Astrocyte (in vitro differentiated cells and primary cell): Measurements from ENCODE around the gene VAC14. TPM values are rescaled to one million over a fixed set of nuclear protein-coding genes. Genes with fewer than 3 reads are reported as not detected.

Source experiments
- DNase-seq: peaks from one replicate; pipeline ENCODE4 v3.0.0-alpha.2; 2010; ENCODE audit warnings: low read depth
- FAIRE-seq: peaks from 2 replicates; lab custom pipeline; 2011; peaks lifted over from hg19 to GRCh38; lab: Jason Lieb, UNC
- H2AFZ ChIP-seq: 2 replicates; pipeline ENCODE4 v1.6.0; 2012; ENCODE audit warnings: low read depth, low read length, inconsistent platforms
- H3K27ac ChIP-seq: 2 replicates; pipeline ENCODE4 v1.5.1; 2011; ENCODE audit warnings: low read depth, low read length, inconsistent platforms
- H3K27me3 ChIP-seq: 2 replicates; pipeline ENCODE4 v1.6.0; 2011; ENCODE audit warnings: low read length, inconsistent platforms; ENCODE audit not compliant: insufficient read depth
- H3K36me3 ChIP-seq: 2 replicates; pipeline ENCODE4 v1.5.1; 2011; ENCODE audit warnings: low read length, inconsistent platforms; ENCODE audit not compliant: insufficient read depth
- H3K4me1 ChIP-seq: 2 replicates; pipeline ENCODE4 v1.5.1; 2011; ENCODE audit warnings: low read length, inconsistent platforms; ENCODE audit not compliant: insufficient read depth
- H3K4me2 ChIP-seq: 2 replicates; pipeline ENCODE4 v1.6.0; 2012; ENCODE audit warnings: low read length, inconsistent platforms
- H3K4me3 ChIP-seq: 2 replicates; pipeline ENCODE4 v1.5.1; 2011; ENCODE audit warnings: low read depth, mild to moderate bottlenecking, low read length, inconsistent platforms; ENCODE audit not compliant: insufficient read depth
- H3K79me2 ChIP-seq: 2 replicates; pipeline ENCODE4 v1.6.0; 2012; ENCODE audit warnings: mild to moderate bottlenecking, low read length, inconsistent platforms; ENCODE audit not compliant: insufficient read depth
- H3K9ac ChIP-seq: 2 replicates; pipeline ENCODE4 v1.6.0; 2012; ENCODE audit warnings: mild to moderate bottlenecking, low read length, inconsistent platforms
- H3K9me3 ChIP-seq: 2 replicates; pipeline ENCODE4 v1.5.1; 2012; ENCODE audit warnings: low read depth, mild to moderate bottlenecking, low read length, inconsistent platforms; ENCODE audit not compliant: insufficient read depth
- H4K20me1 ChIP-seq: 2 replicates; pipeline ENCODE4 v1.6.0; 2012; ENCODE audit warnings: low read length, inconsistent platforms; ENCODE audit not compliant: insufficient read depth
- H3K27ac Mint-ChIP-seq: one replicate; pipeline ENCODE4 v1.8.0; 2021; ENCODE audit warnings: mild to moderate bottlenecking, mixed read lengths; ENCODE audit not compliant: unreplicated experiment
- H3K27me3 Mint-ChIP-seq: one replicate; pipeline ENCODE4 v1.8.0; 2021; ENCODE audit warnings: low read depth, mixed read lengths; ENCODE audit not compliant: unreplicated experiment
- H3K36me3 Mint-ChIP-seq: one replicate; pipeline ENCODE4 v1.8.0; 2021; ENCODE audit warnings: low read depth, mixed read lengths; ENCODE audit not compliant: unreplicated experiment
- H3K4me1 Mint-ChIP-seq: one replicate; pipeline ENCODE4 v1.8.0; 2021; ENCODE audit warnings: low read depth, mixed read lengths; ENCODE audit not compliant: unreplicated experiment
- H3K4me3 Mint-ChIP-seq: one replicate; pipeline ENCODE4 v1.8.0; 2021; ENCODE audit warnings: mild to moderate bottlenecking, moderate library complexity, mixed read lengths; ENCODE audit not compliant: unreplicated experiment
- H3K9me3 Mint-ChIP-seq: one replicate; pipeline ENCODE4 v1.8.0; 2021; ENCODE audit warnings: mild to moderate bottlenecking, mixed read lengths; ENCODE audit not compliant: unreplicated experiment
- CTCF ChIP-seq: IDR thresholded peaks from 2 replicates; pipeline ENCODE4 v1.5.1; 2011; ENCODE audit warnings: low read depth, mild to moderate bottlenecking, inconsistent platforms, low read length, moderate library complexity; ENCODE audit not compliant: insufficient read depth
- EZH2 ChIP-seq: IDR thresholded peaks from 2 replicates; pipeline ENCODE4 v1.6.1; 2012; ENCODE audit warnings: mild to moderate bottlenecking, low read length, inconsistent platforms; ENCODE audit not compliant: insufficient read depth
- total RNA-seq: library from RNA; stranded (reverse); gene quantifications from 2 replicates; pipeline ENCODE4 v1.2.1, GENCODE V29; 2021

VAC14 gene
- total RNA-seq, 1 donor from 2014 or later = 27.8 TPM

DNA sequence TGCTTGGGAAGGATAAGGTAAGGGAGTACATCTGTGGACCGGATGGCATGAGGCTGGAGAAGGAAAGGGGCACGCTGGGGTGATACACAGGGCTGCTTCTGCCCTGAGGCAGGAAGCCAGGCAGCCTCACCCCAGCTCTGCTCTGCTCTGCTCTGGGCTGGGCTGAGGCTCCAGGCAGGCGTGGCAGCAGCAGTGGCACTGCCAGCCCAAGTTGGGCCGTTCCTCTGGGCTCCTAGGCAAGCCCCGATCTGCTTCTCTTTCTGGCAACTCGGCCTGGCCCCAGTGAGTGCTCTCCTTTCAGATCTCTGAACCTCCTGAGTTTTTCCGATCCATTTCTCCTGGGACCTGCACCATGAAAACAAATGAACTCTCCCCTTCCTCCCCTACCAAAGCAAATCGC lies 44.9 kb downstream of the VAC14 start:
- FAIRE-seq (no peak), DNase-seq (no peak)
- Histone ChIP-seq H3K4me3 (no peak overlapping the region), H3K79me2 (no peaks in the 10 kb centered on the region), H3K9ac (no peak overlapping the region), H4K20me1 (no peaks in the 10 kb centered on the region), H3K4me2 (no peak overlapping the region), H3K27me3 (no peaks in the 10 kb centered on the region), H2AFZ (no peak overlapping the region), H3K4me1 (peaks cover 31% of the 10 kb centered on the region), H3K27ac (no peak overlapping the region), H3K9me3 (no peaks in the 10 kb centered on the region), H3K36me3 (no peaks in the 10 kb centered on the region)
- H3K4me3 Mint-ChIP-seq = no peak overlapping the region
- no peak for TF ChIP-seq EZH2
- no peak for TF ChIP-seq CTCF
- H3K4me1 Mint-ChIP-seq = peaks cover 15% of the 10 kb centered on the region
- H3K36me3 Mint-ChIP-seq = peaks cover 29% of the 10 kb centered on the region
- H3K27me3 Mint-ChIP-seq = peaks cover 3% of the 10 kb centered on the region
- H3K27ac Mint-ChIP-seq = peak overlapping the region; percentile 12
- no peaks in the 10 kb centered on the region for H3K9me3 Mint-ChIP-seq

- H4K20me1 ChIP-seq = no peaks in the 10 kb centered on the region
- no peak overlapping the region for H2AFZ ChIP-seq
- H3K36me3 ChIP-seq = no peaks in the 10 kb centered on the region
- H3K4me3 ChIP-seq = no peak overlapping the region
- no peak for FAIRE-seq
- H3K4me1 Mint-ChIP-seq = peaks cover 15% of the 10 kb centered on the region
- H3K4me1 ChIP-seq = peaks cover 32% of the 10 kb centered on the region
- TF ChIP-seq CTCF (no peak), EZH2 (no peak)
- no peak overlapping the region for H3K27ac Mint-ChIP-seq
- no peaks in the 10 kb centered on the region for H3K9me3 Mint-ChIP-seq
- no peak overlapping the region for H3K9ac ChIP-seq
- no peaks in the 10 kb centered on the region for H3K79me2 ChIP-seq
- no peak overlapping the region for H3K4me3 Mint-ChIP-seq
- H3K27me3 ChIP-seq = no peaks in the 10 kb centered on the region
- H3K9me3 ChIP-seq = no peaks in the 10 kb centered on the region
- no peak overlapping the region for H3K27ac ChIP-seq
- DNase-seq = no peak
- H3K27me3 Mint-ChIP-seq = peaks cover 3% of the 10 kb centered on the region
- peak overlapping the region; percentile 5 for H3K4me2 ChIP-seq
- peaks cover 26% of the 10 kb centered on the region for H3K36me3 Mint-ChIP-seq
Observed at GRCh38 chr16:70754851-70755600, 45.9 kb downstream of the VAC14 start.

- Histone ChIP-seq H3K36me3 (no peaks in the 10 kb centered on the region), H3K27me3 (no peaks in the 10 kb centered on the region), H3K4me2 (peak overlapping the region; percentile 5), H3K9me3 (no peaks in the 10 kb centered on the region), H3K79me2 (no peaks in the 10 kb centered on the region), H3K9ac (no peak overlapping the region), H2AFZ (no peak overlapping the region), H3K4me1 (peaks cover 30% of the 10 kb centered on the region), H4K20me1 (no peaks in the 10 kb centered on the region), H3K27ac (no peak overlapping the region), H3K4me3 (no peak overlapping the region)
- peaks cover 21% of the 10 kb centered on the region for H3K36me3 Mint-ChIP-seq
- H3K27ac Mint-ChIP-seq = no peak overlapping the region
- no peak overlapping the region for H3K4me3 Mint-ChIP-seq
- peaks cover 10% of the 10 kb centered on the region for H3K4me1 Mint-ChIP-seq
- FAIRE-seq (no peak), DNase-seq (no peak)
- H3K9me3 Mint-ChIP-seq = no peaks in the 10 kb centered on the region
- peaks cover 3% of the 10 kb centered on the region for H3K27me3 Mint-ChIP-seq
- TF ChIP-seq CTCF (no peak), EZH2 (no peak)
Observed at GRCh38 chr16:70754371-70754770, 46.6 kb downstream of the VAC14 start.
